PC-3 (cell line): Measurements from ENCODE around the gene IKZF1. TPM values are rescaled to one million over a fixed set of nuclear protein-coding genes. Genes with fewer than 3 reads are reported as not detected.

ENCODE experiments used
- ATAC-seq: fragments of 200-7000 bp; cut with Tn5 transposase; 2 replicates; pipeline ENCODE4 v1.9.1; 2020; ENCODE audit warnings: mild to moderate bottlenecking, moderate library complexity
- BruUV-seq: library from RNA; stranded (reverse); fragments of 400-500 nt; replicated peaks from 2 replicates; lab custom pipeline; 2021; lab: Mats Ljungman, UMichigan
- CTCF ChIA-PET: fragments of 300-600 bp; sonication (Branson Sonifier 250); formaldehyde crosslinking; loops from one replicate; lab custom pipeline; 2022; ENCODE audit warnings: antibody characterized with exemption; lab: Charles Lee
- POLR2A ChIA-PET: fragments of 300-600 bp; sonication (Branson Sonifier 250); formaldehyde crosslinking; loops from one replicate; lab custom pipeline; 2022; ENCODE audit warnings: antibody characterized with exemption; ENCODE audit not compliant: unreplicated experiment; lab: Charles Lee
- DNase-seq: peaks from one replicate; pipeline ENCODE4 v3.0.0-alpha.2; 2015
- H2AFZ ChIP-seq: fragments of 300-600 bp; sonication (generic); 2 replicates; pipeline ENCODE4 v1.6.0; 2016; ENCODE audit warnings: antibody characterized with exemption, low read length
- H3F3A ChIP-seq: fragments of 300-600 bp; sonication (generic); one replicate; pipeline ENCODE4 v1.6.0; 2017; ENCODE audit warnings: antibody characterized with exemption, low read length, control low read depth, mild to moderate bottlenecking; ENCODE audit not compliant: unreplicated experiment
- H3K27ac ChIP-seq: fragments of 300-600 bp; sonication (generic); 2 replicates; pipeline ENCODE4 v1.5.1; 2016; ENCODE audit warnings: mild to moderate bottlenecking, low read length
- H3K27me3 ChIP-seq: fragments of 300-600 bp; sonication (generic); 2 replicates; pipeline ENCODE4 v1.6.1; 2016; ENCODE audit warnings: low read length, mixed read lengths
- H3K36me3 ChIP-seq: fragments of 300-600 bp; sonication (generic); 2 replicates; pipeline ENCODE4 v1.6.1; 2016; ENCODE audit warnings: low read depth, mixed run types, low read length, mixed read lengths
- H3K4me1 ChIP-seq: fragments of 300-600 bp; sonication (generic); 2 replicates; pipeline ENCODE4 v1.5.1; 2016; ENCODE audit warnings: low read length; ENCODE audit not compliant: insufficient read depth
- H3K4me2 ChIP-seq: fragments of 300-600 bp; sonication (generic); 2 replicates; pipeline ENCODE4 v1.6.0; 2016; ENCODE audit warnings: low read length
- H3K4me3 ChIP-seq: fragments of 300-600 bp; sonication (generic); 2 replicates; pipeline ENCODE4 v1.5.1; 2016; ENCODE audit warnings: mild to moderate bottlenecking, low read length, mixed read lengths
- H3K79me2 ChIP-seq: fragments of 300-600 bp; sonication (generic); 2 replicates; pipeline ENCODE4 v1.6.1; 2017; ENCODE audit warnings: low read length, mixed read lengths
- H3K9ac ChIP-seq: fragments of 300-600 bp; sonication (generic); 2 replicates; pipeline ENCODE4 v1.6.0; 2016; ENCODE audit warnings: mild to moderate bottlenecking, low read length
- H3K9me2 ChIP-seq: fragments of 300-600 bp; sonication (generic); replicated peaks from 2 replicates; pipeline ENCODE4 v1.6.1; 2016; ENCODE audit warnings: mixed run types, low read length, mixed read lengths
- H3K9me3 ChIP-seq: fragments of 300-600 bp; sonication (generic); 2 replicates; pipeline ENCODE4 v1.6.1; 2016; ENCODE audit warnings: low read length, mixed read lengths
- H4K20me1 ChIP-seq: fragments of 300-600 bp; sonication (generic); 2 replicates; pipeline ENCODE4 v1.6.1; 2016; ENCODE audit warnings: low read length, mixed read lengths
- EZH2 ChIP-seq: fragments of 300-600 bp; sonication (generic); IDR thresholded peaks from one replicate; pipeline ENCODE4 v1.6.1; 2017; ENCODE audit warnings: antibody characterized with exemption, mild to moderate bottlenecking, low read length; ENCODE audit not compliant: unreplicated experiment
- EZH2phosphoT487 ChIP-seq: fragments of 300-600 bp; sonication (generic); IDR thresholded peaks from 2 replicates; pipeline ENCODE4 v1.6.1; 2018; ENCODE audit warnings: mild to moderate bottlenecking, antibody characterized with exemption, low read length, borderline replicate concordance
- intact Hi-C: fragments of 100-400 bp; cut with micrococcal nuclease; formaldehyde crosslinking; loops from 2 replicates; pipeline ENCODE4 v1.9.0; 2023
- total RNA-seq: library from RNA; depleted of rRNA; stranded (reverse); fragments of >200 nt; gene quantifications from 2 replicates; pipeline ENCODE4 v1.2.3, GENCODE V29; 2014
- TF ChIP-seq, protein P1 (sequence below): fragments of 300-600 bp; sonication (generic); conservative IDR thresholded peaks from 2 replicates; pipeline ENCODE4 v1.5.1; 2017; ENCODE audit warnings: antibody characterized with exemption, low read depth, mild to moderate bottlenecking, low read length

The IKZF1 gene
- total RNA-seq, 1 experiment from 2014 or later: not detected

DNA sequence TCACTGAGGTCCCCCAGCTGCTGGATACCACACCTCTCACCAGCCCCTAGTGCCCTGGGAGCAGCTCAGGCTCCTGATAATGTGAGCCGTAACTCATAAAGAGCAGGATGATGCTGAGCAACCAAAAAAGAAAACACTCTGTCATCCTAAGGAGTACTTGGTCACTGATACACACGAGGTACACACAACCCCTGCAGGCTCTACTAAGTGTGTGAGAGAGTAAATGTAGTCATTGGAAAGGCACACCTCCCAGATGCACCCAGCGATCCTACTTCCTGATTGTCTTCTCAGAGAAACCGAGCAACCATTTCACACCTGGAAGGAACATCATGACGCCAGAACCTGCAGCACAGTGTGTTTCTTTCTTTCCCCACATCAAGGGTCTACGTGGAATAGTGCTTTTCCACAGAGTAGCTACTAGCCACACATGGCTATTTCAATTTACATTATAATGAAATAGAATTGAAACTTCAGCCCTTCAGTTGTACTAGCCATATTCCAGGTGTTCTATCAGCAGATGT, 111.4 kb downstream of the IKZF1 start:
- ChIA-PET POLR2A (no interaction called here), CTCF (no interaction called here)
- intact Hi-C loops: no loop called here
- Histone ChIP-seq H3K27ac (no peak overlapping the region), H3F3A (no peaks in the 10 kb centered on the region), H4K20me1 (no peaks in the 10 kb centered on the region), H3K9me3 (no peaks in the 10 kb centered on the region), H3K27me3 (peaks cover 4% of the 10 kb centered on the region; the same call in 1 of the 2 replicates), H3K79me2 (no peaks in the 10 kb centered on the region), H3K9me2 (no peaks in the 10 kb centered on the region), H2AFZ (no peak overlapping the region), H3K4me1 (no peaks in the 10 kb centered on the region), H3K9ac (no peak overlapping the region), H3K36me3 (no peaks in the 10 kb centered on the region), H3K4me2 (no peak overlapping the region), H3K4me3 (no peak overlapping the region)
- no TSS peak for BruUV-seq
- ATAC-seq (no peak), DNase-seq (no peak)
- TF ChIP-seq, protein P1, sequence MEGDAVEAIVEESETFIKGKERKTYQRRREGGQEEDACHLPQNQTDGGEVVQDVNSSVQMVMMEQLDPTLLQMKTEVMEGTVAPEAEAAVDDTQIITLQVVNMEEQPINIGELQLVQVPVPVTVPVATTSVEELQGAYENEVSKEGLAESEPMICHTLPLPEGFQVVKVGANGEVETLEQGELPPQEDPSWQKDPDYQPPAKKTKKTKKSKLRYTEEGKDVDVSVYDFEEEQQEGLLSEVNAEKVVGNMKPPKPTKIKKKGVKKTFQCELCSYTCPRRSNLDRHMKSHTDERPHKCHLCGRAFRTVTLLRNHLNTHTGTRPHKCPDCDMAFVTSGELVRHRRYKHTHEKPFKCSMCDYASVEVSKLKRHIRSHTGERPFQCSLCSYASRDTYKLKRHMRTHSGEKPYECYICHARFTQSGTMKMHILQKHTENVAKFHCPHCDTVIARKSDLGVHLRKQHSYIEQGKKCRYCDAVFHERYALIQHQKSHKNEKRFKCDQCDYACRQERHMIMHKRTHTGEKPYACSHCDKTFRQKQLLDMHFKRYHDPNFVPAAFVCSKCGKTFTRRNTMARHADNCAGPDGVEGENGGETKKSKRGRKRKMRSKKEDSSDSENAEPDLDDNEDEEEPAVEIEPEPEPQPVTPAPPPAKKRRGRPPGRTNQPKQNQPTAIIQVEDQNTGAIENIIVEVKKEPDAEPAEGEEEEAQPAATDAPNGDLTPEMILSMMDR: no peak
- TF ChIP-seq EZH2phosphoT487 (no peak), EZH2 (no peak)

DNA sequence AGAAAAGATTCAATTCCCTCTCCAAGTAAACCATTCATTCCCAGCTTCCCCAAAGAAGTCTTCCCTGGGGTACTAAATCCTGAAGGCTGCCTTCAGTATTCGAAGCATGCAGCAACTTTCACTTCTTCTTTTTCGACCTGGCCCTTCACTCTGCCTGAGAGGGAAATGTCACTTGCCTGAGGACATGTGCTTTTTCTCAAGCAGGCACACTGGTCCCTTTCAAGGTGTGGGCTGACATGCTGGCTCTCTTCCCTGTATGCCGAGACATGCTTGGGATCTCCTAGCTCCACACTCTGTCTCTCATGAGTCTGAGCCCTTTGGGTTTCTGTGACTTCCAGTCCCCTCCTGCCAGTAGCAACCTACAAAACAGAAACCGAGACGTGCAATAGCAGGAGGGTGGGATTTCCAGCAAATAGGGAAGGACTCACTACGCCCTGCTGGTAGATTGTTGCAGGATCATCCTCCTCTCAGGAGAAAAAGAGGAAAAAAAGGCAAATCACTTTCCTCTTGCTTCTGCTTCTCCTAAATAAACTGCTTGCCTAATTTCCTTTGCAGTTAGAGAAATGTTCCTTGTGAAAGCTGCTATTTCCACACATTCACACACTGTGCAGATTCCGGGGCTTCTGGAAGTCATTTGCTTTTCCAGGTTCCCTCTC, 112.1 kb downstream of the IKZF1 start:
- Histone ChIP-seq H3K4me3 (no peak overlapping the region), H3K79me2 (no peaks in the 10 kb centered on the region), H3F3A (no peaks in the 10 kb centered on the region), H3K9me3 (no peaks in the 10 kb centered on the region), H3K9me2 (no peaks in the 10 kb centered on the region), H3K27me3 (peaks cover 4% of the 10 kb centered on the region; the same call in 1 of the 2 replicates), H3K9ac (no peak overlapping the region), H2AFZ (no peak overlapping the region), H3K36me3 (no peaks in the 10 kb centered on the region), H3K27ac (no peak overlapping the region), H3K4me1 (no peaks in the 10 kb centered on the region), H3K4me2 (no peak overlapping the region), H4K20me1 (no peaks in the 10 kb centered on the region)
- ChIA-PET CTCF (no interaction called here), POLR2A (no interaction called here)
- TF ChIP-seq EZH2phosphoT487 (no peak), EZH2 (no peak)
- TF ChIP-seq, protein P1: no peak
- intact Hi-C loops: no loop called here
- DNase-seq: no peak
- BruUV-seq: no TSS peak
- no peak for ATAC-seq

DNA sequence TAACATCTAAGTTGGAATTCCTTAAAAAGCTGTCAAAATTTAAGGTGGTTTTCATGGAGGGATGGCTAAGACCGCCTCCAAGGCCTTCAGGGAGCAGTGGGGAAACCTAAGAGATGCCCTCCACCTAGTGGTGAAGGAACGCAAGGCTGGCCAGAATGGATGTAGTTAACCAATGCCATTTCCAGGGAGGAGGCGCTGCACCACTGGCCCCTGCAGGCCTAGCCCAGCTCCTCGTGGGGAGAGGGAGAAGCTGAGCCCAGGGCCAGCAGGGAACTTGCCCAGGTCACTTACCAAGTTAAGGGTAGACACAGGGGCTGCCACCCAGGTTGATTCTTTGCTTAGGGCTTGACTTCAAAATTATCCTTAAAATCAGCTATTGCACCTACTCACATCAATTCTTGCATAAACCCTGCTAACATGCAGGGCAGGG, 113.6 kb downstream of the IKZF1 start:
- no peak overlapping the region for H3K4me2 ChIP-seq
- H3F3A ChIP-seq: no peaks in the 10 kb centered on the region
- ATAC-seq: peak; percentile 100
- H3K27ac ChIP-seq: no peak overlapping the region
- no peaks in the 10 kb centered on the region for H3K4me1 ChIP-seq
- H3K27me3 ChIP-seq: peaks cover 4% of the 10 kb centered on the region; the same call in 1 of the 2 replicates
- no peaks in the 10 kb centered on the region for H4K20me1 ChIP-seq
- intact Hi-C loops: loop anchor here (1.0 kb wide), 3 partner anchors 213 to 326 kb away; no protein-coding TSS in a partner anchor
- ChIA-PET POLR2A (no interaction called here), CTCF (interaction anchor here (0.6 to 1.4 kb wide), 4 partner anchors 29 to 326 kb away, joined by 3 to 8 read pairs (median 4); no protein-coding TSS in a partner anchor)
- no peaks in the 10 kb centered on the region for H3K9me2 ChIP-seq
- H3K4me3 ChIP-seq: no peak overlapping the region
- TF ChIP-seq, protein P1: peak; percentile 92
- TF ChIP-seq EZH2phosphoT487: no peak
- TF ChIP-seq EZH2: no peak
- H3K9ac ChIP-seq: no peak overlapping the region
- no peaks in the 10 kb centered on the region for H3K79me2 ChIP-seq
- H2AFZ ChIP-seq: no peak overlapping the region
- no peaks in the 10 kb centered on the region for H3K36me3 ChIP-seq
- peak; percentile 86 for DNase-seq
- BruUV-seq: no TSS peak
- no peaks in the 10 kb centered on the region for H3K9me3 ChIP-seq
